ENCODE data around the gene SIM2.

GRCh38 chr21:36654324-36654723 is 44.6 kb upstream of the SIM2 start:
- TF ChIP-seq EZH2phosphoT487 (IDR thresholded peaks at IDR 0.05; ENCODE audit: insufficient read depth, low read depth) (no peak), EZH2 (IDR thresholded peaks at IDR 0.05; ENCODE audit: insufficient read depth, poor library complexity, severe bottlenecking) (no peak)

Measured in GM23248 (cell line).